ENCODE measurements around the gene SMIM5. TPM values are rescaled to one million over a fixed set of nuclear protein-coding genes. Genes with fewer than 3 reads are reported as not detected.

Gene SMIM5
- polyA plus RNA-seq, 2 of the 4 experiments (the other 2 are of a cell fraction) = 0.15 to 0.25 TPM

- TF ChIP-seq KDM1A (IDR thresholded peaks at IDR 0.05; ENCODE audit: low read depth) = no peak
Measured at GRCh38 chr17:75624714-75625345, 8.4 kb upstream of the SMIM5 start (continued).

GRCh38 chr17:75625813-75626486 is 7.3 kb upstream of the SMIM5 start:
- ATAC-seq (peak; percentile 54 to 84), DNase-seq (ENCODE audit: low read depth in 1 of 2, low spot score in 1 of 2) (peak; percentile 37 to 82), FAIRE-seq (no peak)
- ChIA-PET CTCF (interaction anchor here (0.6 to 51.3 kb wide), 15 partner anchors 7 to 223 kb away, joined by 3 to 2254 read pairs (median 4); partner anchors contain the start of genes GALK1, LLGL2, MYO15B and RECQL5), POLR2A (no interaction called here)
- no peak for TF ChIP-seq ZSCAN20 (CRISPR knock-in tag; IDR thresholded peaks at IDR 0.05)
- peak; percentile 23; the same call in 2 of the 3 replicates for TF ChIP-seq SMC3 (IDR thresholded peaks at IDR 0.05)
- no peak for TF ChIP-seq NFE2L2 (conservative IDR thresholded peaks at IDR 0.05; ENCODE audit: low read length)
- TF ChIP-seq RAD21 (conservative IDR thresholded peaks at IDR 0.05 in 1 of 2, IDR thresholded peaks at IDR 0.05 in 1 of 2) = peak; percentile 52 to 55; a peak in 4 of 5 replicates
- TF ChIP-seq MAX (IDR thresholded peaks at IDR 0.05) = peak; percentile 34
- TF ChIP-seq CTCF (IDR thresholded peaks at IDR 0.05) = peak; percentile 64
- TF ChIP-seq ZFP36 (IDR thresholded peaks at IDR 0.05; ENCODE audit: borderline replicate concordance, partially characterized antibody) = no peak
- TF ChIP-seq PBX3 (IDR thresholded peaks at IDR 0.05) = no peak
- 0 out of 2 replicates have a peak, but pooled peaks have one; percentile 31 for TF ChIP-seq MAZ (IDR thresholded peaks at IDR 0.05; ENCODE audit: borderline replicate concordance, low read depth, low read length)
- Histone ChIP-seq H3K9me3 (no peaks in the 10 kb centered on the region), H3K27ac (no peak overlapping the region), H3K4me3 (no peak overlapping the region), H3K4me2 (no peak overlapping the region), H3K4me1 (no peaks in the 10 kb centered on the region; the same call in 2 of the 3 replicates)
- 80% methylated on average over 11 of the region's 15 CpGs for whole genome bisulfite sequencing (ENCODE audit: missing lambda C conversion rate)

- no peak for TF ChIP-seq NFE2L2 (conservative IDR thresholded peaks at IDR 0.05; ENCODE audit: low read length)
- TF ChIP-seq SREBF2 (IDR thresholded peaks at IDR 0.05) = no peak
- no peak for TF ChIP-seq RARB (CRISPR knock-in tag; IDR thresholded peaks at IDR 0.05)
- no peak for TF ChIP-seq RFX5 (IDR thresholded peaks at IDR 0.05)
- no peak for TF ChIP-seq KDM5A (IDR thresholded peaks at IDR 0.05)
- TF ChIP-seq CHD4 (IDR thresholded peaks at IDR 0.05; ENCODE audit: borderline replicate concordance) = no peak
- TF ChIP-seq EP300 (IDR thresholded peaks at IDR 0.05) = no peak
- TF ChIP-seq HOXB5 (CRISPR knock-in tag; IDR thresholded peaks at IDR 0.05) = no peak
- no peak for TF ChIP-seq HMGXB4 (CRISPR knock-in tag; IDR thresholded peaks at IDR 0.05; ENCODE audit: borderline replicate concordance)
- no peak for TF ChIP-seq POLR2A (IDR thresholded peaks at IDR 0.05; ENCODE audit: low read length)
- TF ChIP-seq CBX2 (IDR thresholded peaks at IDR 0.05; ENCODE audit: borderline replicate concordance, low read depth) = no peak
- no peak for TF ChIP-seq BCL3 (IDR thresholded peaks at IDR 0.05)
- TF ChIP-seq FOSB (CRISPR knock-in tag; IDR thresholded peaks at IDR 0.05) = no peak
- no peak for TF ChIP-seq FOSL2 (IDR thresholded peaks at IDR 0.05)
- no peak for TF ChIP-seq FOSL2 (CRISPR knock-in tag; IDR thresholded peaks at IDR 0.05)
- TF ChIP-seq PHF8 (IDR thresholded peaks at IDR 0.05; ENCODE audit: borderline replicate concordance, low read depth) = no peak
- Histone ChIP-seq H3K4me2 (no peak overlapping the region), H3K27ac (no peak overlapping the region), H3K4me3 (no peak overlapping the region), H3K4me1 (no peaks in the 10 kb centered on the region; the same call in 2 of the 3 replicates), H3K9me3 (no peaks in the 10 kb centered on the region)
- DNase-seq (ENCODE audit: low read depth in 1 of 2, low spot score in 1 of 2) (no peak), FAIRE-seq (no peak), ATAC-seq (no peak; a peak in 2 of 6 replicates)
- CTCF ChIA-PET = interaction anchor here (0.6 to 51.3 kb wide), 10 partner anchors 7 to 342 kb away, joined by 3 to 2254 read pairs (median 14); partner anchors contain the start of genes GALK1, LLGL2, MYO15B and RECQL5
- POLR2A ChIA-PET = no interaction called here
- WGBS (ENCODE audit: missing lambda C conversion rate) = 79% methylated on average over 9 of the region's 11 CpGs
Measured at GRCh38 chr17:75626496-75627038, 6.7 kb upstream of the SMIM5 start.
